ENCODE results near the gene ATP8A2. TPM values are rescaled to one million over a fixed set of nuclear protein-coding genes. Genes with fewer than 3 reads are reported as not detected.

Gene ATP8A2
- total RNA-seq, 1 donor from 2014 or later = 1.9 TPM

DNA sequence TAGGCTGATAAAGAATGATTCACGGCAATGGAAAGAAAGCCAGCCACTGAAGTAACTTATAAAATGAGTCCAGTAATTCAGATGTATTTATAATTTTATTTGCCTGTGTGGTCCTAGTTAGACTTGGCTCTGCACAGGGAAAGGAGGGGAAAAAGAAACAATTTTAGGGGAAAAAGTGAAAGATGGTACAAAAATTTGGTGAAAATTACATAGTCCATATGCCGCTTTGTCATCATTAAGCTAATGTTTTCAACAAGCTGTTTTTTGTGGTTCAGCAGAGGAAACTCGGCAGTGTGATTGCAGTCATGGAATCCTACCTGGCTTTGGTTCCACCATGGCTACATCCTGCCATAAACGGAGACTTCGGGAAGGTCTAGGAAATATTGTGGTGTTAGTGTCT is 301.9 kb downstream of the ATP8A2 start:
- DNase-seq (no peak), ATAC-seq (no peak)
- intact Hi-C loops (cut with DNase I) = no loop called here
- H3K27ac ChIP-seq = no peak overlapping the region
- no peaks in the 10 kb centered on the region for H3K36me3 ChIP-seq
- no peaks in the 10 kb centered on the region for H3K27me3 ChIP-seq
- TF ChIP-seq, protein P1, sequence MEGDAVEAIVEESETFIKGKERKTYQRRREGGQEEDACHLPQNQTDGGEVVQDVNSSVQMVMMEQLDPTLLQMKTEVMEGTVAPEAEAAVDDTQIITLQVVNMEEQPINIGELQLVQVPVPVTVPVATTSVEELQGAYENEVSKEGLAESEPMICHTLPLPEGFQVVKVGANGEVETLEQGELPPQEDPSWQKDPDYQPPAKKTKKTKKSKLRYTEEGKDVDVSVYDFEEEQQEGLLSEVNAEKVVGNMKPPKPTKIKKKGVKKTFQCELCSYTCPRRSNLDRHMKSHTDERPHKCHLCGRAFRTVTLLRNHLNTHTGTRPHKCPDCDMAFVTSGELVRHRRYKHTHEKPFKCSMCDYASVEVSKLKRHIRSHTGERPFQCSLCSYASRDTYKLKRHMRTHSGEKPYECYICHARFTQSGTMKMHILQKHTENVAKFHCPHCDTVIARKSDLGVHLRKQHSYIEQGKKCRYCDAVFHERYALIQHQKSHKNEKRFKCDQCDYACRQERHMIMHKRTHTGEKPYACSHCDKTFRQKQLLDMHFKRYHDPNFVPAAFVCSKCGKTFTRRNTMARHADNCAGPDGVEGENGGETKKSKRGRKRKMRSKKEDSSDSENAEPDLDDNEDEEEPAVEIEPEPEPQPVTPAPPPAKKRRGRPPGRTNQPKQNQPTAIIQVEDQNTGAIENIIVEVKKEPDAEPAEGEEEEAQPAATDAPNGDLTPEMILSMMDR (IDR thresholded peaks at IDR 0.05) = no peak
- no peaks in the 10 kb centered on the region for H3K4me1 ChIP-seq
- H3K4me3 ChIP-seq = no peak overlapping the region
- H3K9me3 ChIP-seq = no peaks in the 10 kb centered on the region

DNA sequence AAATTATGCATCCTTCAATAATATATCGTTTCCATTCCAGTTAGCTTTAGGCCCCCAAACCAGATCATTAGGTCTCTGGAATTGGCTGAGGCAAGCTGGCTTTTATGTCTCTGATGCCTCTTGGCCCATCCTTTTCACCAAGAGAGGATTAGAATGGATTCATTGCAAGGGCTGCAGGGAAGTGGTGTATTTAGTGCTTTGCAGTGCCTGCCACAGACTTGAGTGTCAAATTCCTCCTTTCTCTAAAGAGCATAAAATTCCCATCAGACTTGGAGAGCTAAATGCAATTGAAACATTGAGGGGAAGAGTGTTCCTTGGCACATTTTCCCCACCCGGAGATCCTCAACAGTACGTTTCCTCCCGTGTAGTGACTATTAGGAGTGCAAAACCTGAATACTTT is 302.6 kb downstream of the ATP8A2 start:
- Histone ChIP-seq H3K9me3 (no peaks in the 10 kb centered on the region), H3K4me3 (no peak overlapping the region), H3K36me3 (no peaks in the 10 kb centered on the region), H3K27me3 (no peaks in the 10 kb centered on the region), H3K4me1 (no peaks in the 10 kb centered on the region), H3K27ac (no peak overlapping the region)
- intact Hi-C loops (cut with DNase I) = no loop called here
- ATAC-seq = no peak
- TF ChIP-seq, protein P1 (IDR thresholded peaks at IDR 0.05) = no peak
- DNase-seq = no peak

DNA sequence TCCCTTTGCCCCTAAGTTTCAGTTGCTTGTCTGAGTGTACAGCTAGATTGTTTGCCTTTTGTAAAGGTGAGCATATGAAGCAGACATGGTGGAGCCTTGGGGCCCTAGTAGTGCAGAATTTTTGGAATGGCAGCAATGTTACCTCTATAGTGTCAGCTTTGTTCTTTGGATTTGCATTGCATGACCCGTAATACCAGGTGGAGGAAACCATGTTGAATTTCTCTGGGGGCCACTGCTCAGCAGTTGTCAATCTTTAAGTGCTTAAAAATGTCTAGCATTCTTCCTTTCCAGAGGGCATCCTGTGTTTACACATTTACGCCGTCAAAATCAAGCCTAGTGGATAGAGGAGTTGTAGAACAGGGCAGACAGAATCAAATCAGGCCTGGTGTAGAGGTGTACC is 303.3 kb downstream of the ATP8A2 start:
- Histone ChIP-seq H3K36me3 (no peaks in the 10 kb centered on the region), H3K27me3 (no peaks in the 10 kb centered on the region), H3K27ac (no peak overlapping the region), H3K4me3 (no peak overlapping the region), H3K4me1 (no peaks in the 10 kb centered on the region), H3K9me3 (no peaks in the 10 kb centered on the region)
- TF ChIP-seq, protein P1 (IDR thresholded peaks at IDR 0.05) = no peak
- DNase-seq (no peak), ATAC-seq (no peak)
- intact Hi-C loops (cut with DNase I) = no loop called here

DNA sequence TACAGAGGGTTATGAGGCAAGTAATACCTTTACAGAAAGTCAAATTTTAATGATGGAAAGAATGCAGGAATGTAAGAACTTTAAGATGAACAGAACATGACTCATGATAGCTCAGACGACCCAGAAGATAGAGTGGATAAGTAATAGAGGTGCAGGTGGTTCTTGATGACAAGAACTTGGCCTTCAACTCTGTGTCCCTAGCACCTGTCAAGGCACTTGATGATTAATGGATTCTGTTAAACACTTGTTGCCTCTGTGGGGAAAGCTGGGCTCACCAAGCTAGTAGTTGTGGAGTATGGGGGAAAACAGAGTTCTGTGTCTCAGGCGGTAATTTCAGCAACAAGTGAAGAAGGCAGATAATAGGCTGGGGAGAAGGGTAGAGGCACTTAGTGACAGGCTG is 306.2 kb downstream of the ATP8A2 start:
- Histone ChIP-seq H3K4me1 (no peaks in the 10 kb centered on the region), H3K36me3 (no peaks in the 10 kb centered on the region), H3K4me3 (no peak overlapping the region), H3K27ac (no peak overlapping the region), H3K27me3 (no peaks in the 10 kb centered on the region), H3K9me3 (no peaks in the 10 kb centered on the region)
- DNase-seq = no peak
- intact Hi-C loops (cut with DNase I) = no loop called here
- TF ChIP-seq, protein P1 (IDR thresholded peaks at IDR 0.05) = no peak
- ATAC-seq = no peak

DNA sequence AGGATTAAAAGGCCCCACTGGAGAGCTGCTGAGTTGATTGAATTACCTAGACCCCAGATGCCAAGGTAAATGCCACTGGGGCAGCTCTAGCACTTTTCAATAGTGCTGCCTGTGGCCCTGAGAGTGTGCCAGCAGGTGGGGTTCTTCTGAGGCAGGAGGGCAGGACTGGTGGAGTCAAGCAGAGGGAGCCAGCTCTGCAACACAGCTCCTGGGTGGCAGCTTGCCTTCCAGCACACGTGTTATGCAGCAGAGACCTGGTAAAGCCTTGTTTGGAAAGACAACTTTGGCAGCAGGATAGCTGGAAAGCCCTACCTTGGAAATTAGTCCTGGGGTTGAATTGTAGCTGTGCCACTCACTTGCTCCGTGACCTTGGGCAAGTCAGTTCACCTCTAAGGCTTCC is 306.6 kb downstream of the ATP8A2 start:
- Histone ChIP-seq H3K27ac (no peak overlapping the region), H3K9me3 (no peaks in the 10 kb centered on the region), H3K4me3 (no peak overlapping the region), H3K27me3 (no peaks in the 10 kb centered on the region), H3K36me3 (no peaks in the 10 kb centered on the region), H3K4me1 (no peaks in the 10 kb centered on the region)
- no peak for DNase-seq
- no peak for ATAC-seq
- intact Hi-C loops (cut with DNase I) = no loop called here
- TF ChIP-seq, protein P1 (IDR thresholded peaks at IDR 0.05) = no peak

DNA sequence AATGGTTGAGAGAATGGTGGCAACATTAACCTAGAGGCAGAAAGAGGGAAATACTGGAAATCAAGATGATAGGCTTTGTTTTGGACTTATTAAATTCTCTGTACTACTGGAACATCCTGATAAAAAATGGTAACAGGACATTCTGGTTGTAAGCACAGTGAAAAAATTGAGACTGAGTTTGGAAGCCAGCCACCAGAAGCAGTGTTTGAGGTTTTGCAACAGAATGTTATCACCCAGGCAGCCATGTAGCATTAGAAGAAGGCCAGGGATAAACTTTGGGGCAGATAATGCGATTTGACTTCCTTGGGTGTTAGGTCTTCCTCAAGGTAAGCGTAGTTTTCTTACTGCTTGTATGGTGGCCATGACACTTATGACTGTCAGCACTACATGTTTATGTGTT is 307.4 kb downstream of the ATP8A2 start:
- H3K27me3 ChIP-seq = no peaks in the 10 kb centered on the region
- no peak for DNase-seq
- H3K9me3 ChIP-seq = no peaks in the 10 kb centered on the region
- no peaks in the 10 kb centered on the region for H3K36me3 ChIP-seq
- no peak for ATAC-seq
- intact Hi-C loops (cut with DNase I) = no loop called here
- no peak overlapping the region for H3K27ac ChIP-seq
- no peaks in the 10 kb centered on the region for H3K4me1 ChIP-seq
- H3K4me3 ChIP-seq = no peak overlapping the region
- TF ChIP-seq, protein P1 (IDR thresholded peaks at IDR 0.05) = no peak

Data from upper lobe of right lung (tissue), 1 donor.